ENCODE results near the gene CIRBP.
"Not testable (repeated sequence)": the region's sequence is repeated elsewhere in the genome, so short reads cannot be mapped to it uniquely, and the experiment has no call there.

CIRBP gene

DNA sequence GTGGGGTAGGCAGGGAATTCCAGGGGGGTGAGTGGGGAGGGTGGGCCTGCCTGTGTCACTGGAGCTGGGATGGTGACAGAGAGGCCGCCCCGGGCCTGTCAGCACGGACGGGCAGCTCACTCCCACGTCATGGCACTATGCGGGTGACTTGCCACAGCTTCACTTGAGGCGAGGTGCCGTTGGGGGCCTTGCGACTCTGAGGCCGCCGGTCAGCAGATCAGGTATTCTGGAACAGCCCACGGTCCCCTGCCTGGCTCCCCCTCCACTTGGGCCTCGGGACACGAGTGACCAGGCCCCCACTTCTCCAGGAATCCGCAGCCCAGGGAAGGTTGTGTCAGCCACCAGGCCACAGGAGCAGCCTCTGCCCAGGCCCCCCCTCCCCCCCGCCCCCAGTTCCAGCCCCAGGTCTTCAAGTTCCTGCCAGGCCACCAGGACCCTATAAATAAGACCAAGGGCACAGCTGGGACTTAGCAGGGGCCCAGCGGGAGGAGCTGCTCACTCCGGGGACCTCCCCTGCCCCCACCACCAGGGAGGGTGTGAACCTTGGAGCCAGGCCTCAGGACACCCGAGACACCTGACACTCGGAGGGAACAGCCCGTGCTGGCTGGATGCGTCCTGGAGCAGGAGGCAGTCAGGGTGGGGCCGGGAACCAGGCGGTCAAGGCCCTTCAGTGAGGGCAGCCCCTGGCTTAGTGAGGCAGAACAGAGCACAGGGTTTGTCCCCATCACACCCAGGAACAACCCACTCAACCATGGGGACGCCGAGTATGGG is 23.5 kb upstream of the CIRBP start:
- no peak for DNase-seq

GRCh38 chr19:1246265-1247087 is 22.7 kb upstream of the CIRBP start:
- DNase-seq = not testable (repeated sequence)

GRCh38 chr19:1247748-1248138 is 21.4 kb upstream of the CIRBP start:
- no peak for DNase-seq

DNA sequence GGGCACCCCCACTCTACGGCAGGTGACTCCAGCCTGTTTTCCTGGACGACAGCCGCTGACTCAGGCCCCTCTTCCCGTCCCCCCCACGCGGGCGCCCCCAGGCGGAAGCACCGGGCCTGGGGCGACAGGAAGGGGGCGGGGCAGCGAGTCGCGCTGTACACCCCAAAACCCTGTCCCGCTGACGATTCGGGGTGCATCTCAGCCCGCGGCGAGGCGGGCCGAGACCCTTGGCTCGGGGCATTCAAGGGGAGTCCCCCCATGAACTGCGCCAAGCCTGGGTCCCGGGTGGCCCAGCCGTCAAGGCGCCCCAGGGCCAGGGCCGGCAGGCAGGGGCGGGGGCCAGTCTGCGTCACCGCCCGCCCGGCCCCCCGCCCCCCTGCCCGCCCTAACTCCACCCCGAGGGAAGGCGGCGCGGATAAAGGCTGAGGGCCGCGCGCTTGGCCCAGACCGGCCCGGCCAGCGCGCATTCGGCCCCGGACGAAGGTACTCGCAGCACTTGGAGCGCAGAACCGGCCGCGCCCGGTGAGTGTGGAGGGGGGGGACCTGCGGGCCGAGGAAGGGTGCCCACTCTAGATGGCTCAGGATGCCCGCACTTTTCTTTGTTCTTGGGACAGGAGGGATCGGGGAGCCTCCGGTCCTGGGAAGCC is 20.9 kb upstream of the CIRBP start, which contains the start of gene MIDN:
Gene MIDN (plus strand): TSS at position 445 of the 647 bp plus-strand sequence. CDS start 1,714 bp downstream, outside the sequence.
- peak; percentile 52 to 71 for DNase-seq

GRCh38 chr19:1248786-1249297 is 20.3 kb upstream of the CIRBP start:
- DNase-seq = peak; percentile 79 to 88

DNA sequence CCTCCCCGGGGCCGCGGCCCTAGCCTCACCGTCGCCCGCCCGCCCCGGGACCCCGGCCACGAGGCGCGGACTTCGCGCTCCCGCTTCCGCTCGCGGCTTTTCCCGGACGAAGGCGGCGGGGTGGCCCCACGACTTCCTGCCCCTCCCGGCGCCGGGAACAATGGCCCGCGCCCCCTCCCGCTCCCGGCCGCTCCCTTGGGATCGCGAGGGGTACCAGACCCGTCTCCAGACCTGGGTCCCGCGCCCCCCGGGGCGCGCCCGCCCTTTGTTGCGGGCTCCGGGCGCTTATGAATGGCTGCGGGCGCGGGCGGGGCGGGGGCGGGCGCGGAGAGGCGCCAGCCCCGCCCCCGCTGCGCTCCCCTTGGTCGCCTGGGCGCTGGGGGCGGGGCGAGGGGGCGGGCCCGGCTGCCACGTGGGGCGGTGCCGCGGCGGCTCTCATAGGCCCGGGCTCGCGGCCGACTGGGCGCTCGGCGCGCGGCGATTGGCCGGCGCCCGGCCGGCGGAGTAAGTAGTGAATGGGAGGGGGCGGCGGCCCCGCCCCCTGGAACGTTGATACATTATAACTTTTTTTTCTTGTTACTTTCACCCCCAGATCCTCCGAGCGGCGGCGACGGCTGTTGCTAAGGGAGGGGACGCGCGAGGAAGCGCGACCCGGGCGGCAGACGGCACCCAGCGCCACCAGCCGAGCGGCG is 19.7 kb upstream of the CIRBP start:
- peak; percentile 77 to 82 for DNase-seq

GRCh38 chr19:1249990-1250436 is 19.1 kb upstream of the CIRBP start:
- DNase-seq = no peak

GRCh38 chr19:1250437-1251260 is 18.5 kb upstream of the CIRBP start:
- peak in 1 of 2 experiments; percentile 21 for DNase-seq

GRCh38 chr19:1251330-1252220 is 17.6 kb upstream of the CIRBP start:
- DNase-seq = no peak

GRCh38 chr19:1252221-1252820 is 16.8 kb upstream of the CIRBP start:
- DNase-seq = no peak

DNA sequence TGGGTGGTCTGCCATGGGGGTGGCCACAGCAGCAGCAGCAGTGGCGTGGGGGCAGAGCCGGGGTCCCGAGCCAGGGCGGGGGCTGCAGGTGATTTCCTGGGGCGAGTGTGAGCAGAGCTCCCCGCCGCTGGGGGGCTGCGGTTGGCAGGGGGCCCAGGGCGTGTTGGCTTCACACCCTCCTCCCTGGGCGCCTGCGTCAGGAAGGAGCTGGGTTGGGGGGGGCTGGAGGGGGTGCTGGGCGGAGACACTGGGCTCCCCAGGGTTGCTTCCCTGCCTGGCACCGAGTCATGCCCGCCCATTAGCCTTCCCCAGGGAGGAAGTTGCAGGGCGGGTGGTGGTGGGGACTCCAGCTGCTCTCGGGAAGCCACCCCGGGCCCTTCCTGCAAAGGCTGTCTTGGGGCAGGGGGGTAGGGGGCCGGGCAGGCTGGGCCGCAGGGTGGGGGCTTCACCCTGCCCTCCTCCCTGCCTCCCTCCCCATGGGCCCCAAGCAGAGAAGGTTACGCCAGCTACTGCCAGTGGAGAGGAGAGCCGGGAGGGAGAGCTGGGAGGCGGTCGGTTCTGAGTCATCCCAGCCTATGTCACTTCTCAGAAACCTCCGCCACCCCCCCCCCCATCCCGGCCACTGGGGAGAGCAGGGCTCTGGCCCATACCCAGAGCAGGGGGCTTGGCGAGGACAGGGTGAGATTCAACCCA is 16.2 kb upstream of the CIRBP start:
- DNase-seq = no peak

- no peak for DNase-seq
These were observed 15.5 kb upstream of the CIRBP start for GRCh38 chr19:1253514-1254080.

DNA sequence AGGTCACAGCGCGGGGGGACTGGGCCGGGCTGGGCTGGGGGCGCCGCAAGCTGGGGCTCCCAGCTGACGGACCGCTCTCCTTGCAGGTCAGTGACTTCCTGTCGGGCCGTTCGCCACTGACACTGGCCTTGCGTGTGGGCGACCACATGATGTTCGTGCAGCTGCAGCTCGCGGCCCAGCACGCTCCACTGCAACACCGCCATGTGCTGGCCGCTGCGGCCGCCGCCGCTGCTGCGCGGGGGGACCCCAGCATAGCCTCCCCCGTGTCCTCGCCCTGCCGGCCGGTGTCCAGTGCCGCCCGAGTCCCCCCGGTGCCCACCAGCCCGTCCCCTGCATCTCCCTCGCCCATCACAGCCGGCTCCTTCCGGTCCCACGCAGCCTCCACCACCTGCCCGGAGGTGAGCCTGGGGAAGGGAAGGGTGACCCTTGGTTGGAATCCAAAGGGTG is 15.0 kb upstream of the CIRBP start:
- no peak for DNase-seq

GRCh38 chr19:1254530-1255185 is 14.5 kb upstream of the CIRBP start:
- DNase-seq = no peak

- no peak for DNase-seq
These were observed 13.7 kb upstream of the CIRBP start for GRCh38 chr19:1255186-1256161.

GRCh38 chr19:1256646-1257474 is 12.3 kb upstream of the CIRBP start:
- no peak for DNase-seq
